ENCODE results near the gene PRSS36. TPM values are rescaled to one million over a fixed set of nuclear protein-coding genes. Genes with fewer than 3 reads are reported as not detected.
"Not testable (repeated sequence)": the region's sequence is repeated elsewhere in the genome, so short reads cannot be mapped to it uniquely, and the experiment has no call there.

PRSS36 gene
- 2.7 TPM for total RNA-seq
- long read RNA-seq, partial matches to known transcripts = 1 of 5 reads
- long read RNA-seq, other reads (novel, unspliced or antisense) = 4 of 5 reads

GRCh38 chr16:31149894-31150890 lies at the start of gene PRSS36:
Gene PRSS36 (minus strand): TSS chr16:31150066. CDS start chr16:31150035, 31 bp downstream.
- ATAC-seq (peak; percentile 24), DNase-seq (no peak)
- intact Hi-C loops (cut with micrococcal nuclease) = no loop called here

DNA sequence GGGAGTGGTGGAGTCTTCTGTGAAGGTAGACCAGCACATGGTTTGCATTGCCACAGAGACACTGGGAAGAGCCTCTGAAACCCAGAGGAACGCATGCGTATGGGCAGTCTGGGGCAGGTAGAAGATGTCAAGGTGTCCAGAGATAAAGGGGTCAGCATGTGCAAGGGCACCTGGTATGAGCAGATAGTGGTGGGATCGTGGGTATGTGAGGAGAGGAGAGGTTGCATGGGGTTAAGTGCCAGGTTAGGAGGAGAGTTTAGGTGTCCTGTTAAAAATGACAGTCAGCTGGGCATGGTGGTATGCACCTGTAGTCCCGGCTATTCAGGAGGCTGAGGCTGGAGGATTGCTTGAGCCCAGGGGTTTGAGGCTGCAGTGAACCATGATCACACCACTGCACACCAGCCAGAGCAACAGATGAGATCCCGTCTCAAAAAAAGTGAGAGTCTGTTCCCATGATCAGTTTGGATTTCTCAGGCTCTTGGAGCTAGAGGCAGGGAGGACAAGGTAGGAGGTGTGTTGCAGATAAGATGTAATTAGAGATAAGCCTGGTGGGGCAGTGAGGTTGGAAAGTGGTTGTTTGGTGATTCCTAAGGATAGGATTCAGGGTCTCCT lies 49.7 kb upstream of the PRSS36 start:
- intact Hi-C loops (cut with micrococcal nuclease) = no loop called here
- ATAC-seq (no peak), DNase-seq (no peak)

GRCh38 chr16:31198207-31198882 lies 48.5 kb upstream of the PRSS36 start:
- no peak for ATAC-seq
- intact Hi-C loops (cut with micrococcal nuclease) = no loop called here
- no peak for DNase-seq

DNA sequence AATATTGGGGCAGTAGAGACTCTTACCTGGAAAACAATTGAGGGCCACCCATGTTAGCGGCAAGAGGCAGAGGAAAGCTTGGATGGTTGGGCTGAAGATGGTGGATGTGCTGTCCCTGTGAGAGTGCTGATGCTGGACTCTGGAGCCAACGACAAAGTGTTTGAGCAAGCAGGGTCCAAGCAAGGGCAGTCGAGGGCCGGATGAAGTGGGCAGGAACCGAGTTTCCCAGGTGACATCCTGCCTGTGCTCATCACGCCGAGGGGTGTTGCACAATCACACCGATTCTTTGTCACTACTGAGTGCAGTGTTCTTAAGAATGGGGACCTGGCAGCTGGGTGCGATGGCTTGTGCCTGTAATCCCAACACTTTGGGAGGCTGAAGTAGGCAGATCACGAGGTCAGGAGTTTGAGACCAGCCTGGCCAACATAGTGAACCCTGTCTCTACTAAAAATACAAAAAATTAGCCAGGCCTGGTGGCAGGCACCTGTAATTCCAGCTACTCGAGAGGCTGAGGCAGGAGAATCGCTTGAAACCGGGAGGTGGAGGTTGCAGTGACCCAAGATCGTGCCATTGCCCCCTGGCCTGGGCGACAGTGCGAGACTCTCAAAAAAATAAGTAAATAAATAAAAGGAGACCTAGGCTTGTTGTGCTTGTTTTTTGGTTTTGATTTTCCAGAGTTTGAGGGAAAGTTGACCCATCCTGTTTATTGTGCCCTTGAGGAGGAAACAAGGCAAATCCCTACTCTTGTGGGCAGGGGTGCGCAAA lies 46.6 kb upstream of the PRSS36 start:
- ATAC-seq (no peak), DNase-seq (no peak)
- intact Hi-C loops (cut with micrococcal nuclease) = no loop called here

GRCh38 chr16:31195861-31196260 lies 46.0 kb upstream of the PRSS36 start:
- intact Hi-C loops (cut with micrococcal nuclease); DNase-seq; ATAC-seq: not testable (repeated sequence)

GRCh38 chr16:31194898-31195297 lies 45.0 kb upstream of the PRSS36 start:
- intact Hi-C loops (cut with micrococcal nuclease) = no loop called here
- ATAC-seq = no peak
- DNase-seq = no peak

- no peak for DNase-seq
- ATAC-seq = no peak
- intact Hi-C loops (cut with micrococcal nuclease) = no loop called here
Observed at GRCh38 chr16:31193874-31194273, 44.0 kb upstream of the PRSS36 start.

DNA sequence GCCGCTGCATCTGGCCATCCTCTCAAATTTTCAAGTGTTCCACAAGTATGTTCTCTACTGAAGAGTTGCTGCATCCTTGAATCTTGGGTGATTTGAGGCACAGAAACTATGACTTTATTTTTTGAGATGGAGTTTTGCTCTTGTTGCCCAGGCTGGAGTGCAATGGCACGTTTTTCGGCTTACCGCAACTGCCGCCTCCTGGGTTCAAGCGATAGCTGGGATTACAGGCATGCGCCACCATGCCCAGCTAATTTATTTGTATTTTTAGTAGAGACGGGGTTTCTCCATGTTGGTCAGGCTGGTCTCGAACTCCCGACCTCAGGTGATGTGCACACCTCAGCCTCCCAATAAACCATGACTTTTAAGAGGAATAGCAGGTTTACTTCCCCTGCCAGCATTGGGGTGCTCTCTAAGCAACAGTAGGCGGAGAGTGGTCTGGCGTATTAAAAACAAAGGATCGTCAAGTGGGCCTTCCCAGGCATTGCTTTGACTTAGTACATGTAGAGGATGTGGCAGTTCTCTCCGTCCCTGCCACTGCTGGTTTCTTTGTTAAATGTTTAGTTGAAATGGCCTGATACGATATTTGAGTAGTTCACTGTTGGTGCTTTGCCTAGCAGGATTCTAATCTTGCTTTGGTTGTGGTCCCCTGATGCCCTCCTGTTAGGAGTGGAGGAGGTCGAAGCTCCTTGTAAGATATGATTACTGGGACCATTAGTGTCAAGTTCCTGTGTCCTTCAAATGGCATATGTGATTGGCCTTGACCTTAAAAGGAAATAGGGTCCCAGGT lies 43.2 kb upstream of the PRSS36 start:
- ATAC-seq (no peak), DNase-seq (no peak)
- intact Hi-C loops (cut with micrococcal nuclease) = no loop called here

GRCh38 chr16:31191697-31192428 lies 42.0 kb upstream of the PRSS36 start:
- intact Hi-C loops (cut with micrococcal nuclease) = no loop called here
- ATAC-seq (no peak), DNase-seq (no peak)

DNA sequence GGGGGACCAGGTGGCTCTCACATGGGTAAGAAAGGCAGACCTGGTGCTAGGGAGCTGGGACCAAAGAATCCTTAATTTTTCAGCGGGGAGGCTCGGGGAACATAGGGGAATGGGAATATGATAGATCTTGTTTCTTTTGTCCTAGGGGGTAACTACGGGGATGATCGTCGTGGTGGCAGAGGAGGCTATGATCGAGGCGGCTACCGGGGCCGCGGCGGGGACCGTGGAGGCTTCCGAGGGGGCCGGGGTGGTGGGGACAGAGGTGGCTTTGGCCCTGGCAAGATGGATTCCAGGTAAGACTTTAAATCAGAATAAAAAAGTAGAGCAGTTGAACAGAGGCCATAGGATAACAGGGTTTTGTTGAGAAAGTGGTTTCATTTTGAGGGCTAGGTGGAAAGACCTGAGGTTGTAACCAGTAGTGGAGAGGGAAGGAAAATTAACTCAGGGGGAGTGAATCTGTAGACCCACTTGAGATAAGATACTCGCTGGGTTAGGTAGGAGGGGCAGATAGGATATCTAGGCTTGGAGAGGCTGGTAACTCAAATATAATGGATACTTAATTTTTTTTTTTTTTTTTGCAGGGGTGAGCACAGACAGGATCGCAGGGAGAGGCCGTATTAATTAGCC lies 41.1 kb upstream of the PRSS36 start:
- DNase-seq (no peak), ATAC-seq (no peak)
- intact Hi-C loops (cut with micrococcal nuclease) = no loop called here

DNA sequence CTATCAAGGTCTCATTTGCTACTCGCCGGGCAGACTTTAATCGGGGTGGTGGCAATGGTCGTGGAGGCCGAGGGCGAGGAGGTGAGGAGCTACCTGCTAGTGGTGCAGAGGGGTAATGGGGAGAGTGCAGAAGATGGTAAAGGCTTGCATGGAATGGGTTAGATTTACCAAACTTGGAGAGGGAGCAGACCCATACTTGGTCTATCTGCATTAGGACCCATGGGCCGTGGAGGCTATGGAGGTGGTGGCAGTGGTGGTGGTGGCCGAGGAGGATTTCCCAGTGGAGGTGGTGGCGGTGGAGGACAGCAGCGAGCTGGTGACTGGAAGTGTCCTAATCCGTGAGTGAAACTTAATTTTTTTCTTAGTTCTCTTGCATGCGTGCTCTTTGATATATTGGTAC lies 40.2 kb upstream of the PRSS36 start:
- DNase-seq (no peak), ATAC-seq (no peak)
- intact Hi-C loops (cut with micrococcal nuclease) = no loop called here

- ATAC-seq = no peak
- no peak for DNase-seq
- intact Hi-C loops (cut with micrococcal nuclease) = no loop called here
Observed at GRCh38 chr16:31189412-31189778, 39.5 kb upstream of the PRSS36 start.

DNA sequence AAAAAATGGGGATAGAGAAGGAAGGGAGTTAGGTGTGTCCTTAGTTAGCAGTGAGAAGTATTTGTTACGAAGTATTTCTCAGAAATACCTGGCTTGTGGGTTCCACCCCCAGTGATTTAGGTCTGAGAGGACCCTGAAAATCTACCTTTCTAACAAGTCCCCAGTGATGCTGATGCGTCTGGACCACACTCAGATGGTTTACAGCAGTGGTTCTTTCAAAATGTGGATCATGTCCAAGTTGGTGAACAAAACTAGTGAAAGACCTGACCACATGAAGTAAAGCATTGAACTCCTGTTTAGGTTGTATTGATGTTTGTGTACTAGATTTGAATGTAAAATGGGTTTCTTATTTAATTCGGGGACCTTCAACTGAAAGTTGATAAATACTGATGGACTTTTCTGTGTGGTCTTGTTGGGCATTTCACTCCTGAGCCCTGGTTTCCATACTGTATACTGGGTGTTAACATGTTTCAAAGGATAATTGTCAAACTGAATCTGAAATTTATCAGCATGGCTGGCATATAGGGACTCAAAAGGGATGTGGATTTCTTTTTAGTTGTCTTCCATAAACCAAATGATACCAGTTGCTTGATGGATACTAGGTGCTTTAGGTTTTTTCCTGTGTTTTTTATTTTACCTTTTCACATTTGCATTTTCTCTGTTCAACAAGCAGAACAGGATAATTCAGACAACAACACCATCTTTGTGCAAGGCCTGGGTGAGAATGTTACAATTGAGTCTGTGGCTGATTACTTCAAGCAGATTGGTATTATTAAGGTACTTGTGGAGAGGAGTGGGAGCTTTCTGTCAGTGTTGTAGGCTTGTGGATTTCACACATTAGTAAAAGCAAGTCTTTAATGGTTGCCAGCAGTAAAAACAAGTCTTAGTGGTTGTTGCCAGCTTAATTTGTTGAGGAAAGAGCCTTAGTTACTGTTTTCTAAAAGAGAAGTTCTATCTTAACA lies 38.9 kb upstream of the PRSS36 start:
- intact Hi-C loops (cut with micrococcal nuclease) = no loop called here
- DNase-seq (no peak), ATAC-seq (no peak)

DNA sequence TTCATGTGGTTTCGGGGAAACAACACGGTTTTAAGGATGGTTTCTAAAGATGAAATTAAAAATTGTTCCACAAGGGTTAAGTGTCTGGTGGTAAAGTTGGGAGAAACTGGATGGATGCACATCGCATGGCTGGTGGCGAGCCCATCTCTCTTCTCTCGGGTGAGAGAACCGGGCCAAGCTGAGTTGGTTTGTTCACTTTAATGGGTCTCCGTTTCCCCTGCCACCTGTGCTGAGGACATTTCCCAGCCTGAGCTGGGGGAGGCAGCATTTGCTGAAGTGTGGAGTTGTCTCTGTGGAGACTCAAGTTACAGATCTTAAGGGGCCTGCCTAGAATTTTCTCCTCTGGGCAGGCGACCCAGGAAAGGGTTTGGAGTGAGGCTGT lies 37.9 kb upstream of the PRSS36 start:
- DNase-seq (no peak), ATAC-seq (no peak)
- intact Hi-C loops (cut with micrococcal nuclease) = no loop called here

- ATAC-seq (no peak), DNase-seq (no peak)
- intact Hi-C loops (cut with micrococcal nuclease) = no loop called here
Observed at GRCh38 chr16:31186930-31187807, 37.3 kb upstream of the PRSS36 start.
